Chondrocyte (in vitro differentiated cells): ENCODE data around the gene NUB1. TPM values are rescaled to one million over a fixed set of nuclear protein-coding genes. Genes with fewer than 3 reads are reported as not detected.

Source experiments
- DNase-seq: peaks from one replicate; pipeline ENCODE4 v3.0.0; 2021; ENCODE audit warnings: mixed read lengths, low spot score
- H3K27ac Mint-ChIP-seq: one replicate; pipeline ENCODE4 v1.8.0; 2021; ENCODE audit warnings: mild to moderate bottlenecking, moderate library complexity, mixed read lengths; ENCODE audit not compliant: unreplicated experiment
- H3K27me3 Mint-ChIP-seq: 2 replicates; pipeline ENCODE4 v1.8.0; 2021; ENCODE audit warnings: low read depth, mixed read lengths
- H3K36me3 Mint-ChIP-seq: 2 replicates; pipeline ENCODE4 v1.8.0; 2021; ENCODE audit warnings: low read depth, mixed read lengths
- H3K4me1 Mint-ChIP-seq: 2 replicates; pipeline ENCODE4 v1.8.0; 2021; ENCODE audit warnings: low read depth, mild to moderate bottlenecking, mixed read lengths
- H3K4me3 Mint-ChIP-seq: one replicate; pipeline ENCODE4 v1.8.0; 2021; ENCODE audit warnings: mild to moderate bottlenecking, moderate library complexity, mixed read lengths; ENCODE audit not compliant: unreplicated experiment
- H3K9me3 Mint-ChIP-seq: 2 replicates; pipeline ENCODE4 v1.8.0; 2021; ENCODE audit warnings: low read depth, mixed read lengths
- CTCF ChIP-seq: fragments of 200-600 bp; sonication (generic); IDR thresholded peaks from 2 replicates; pipeline ENCODE4 v1.5.0; 2021; ENCODE audit warnings: antibody characterized with exemption, mild to moderate bottlenecking, moderate library complexity
- total RNA-seq: library from RNA; stranded (reverse); gene quantifications from 3 replicates; pipeline ENCODE4 v1.2.1, GENCODE V29; 2021

NUB1 gene
- total RNA-seq, 1 donor from 2014 or later, result 50.3 TPM

GRCh38 chr7:151343516-151343915, 1.9 kb downstream of the NUB1 start:
- Mint-ChIP-seq H3K27ac (no peak overlapping the region), H3K4me1 (peaks cover 16% of the 10 kb centered on the region), H3K9me3 (no peaks in the 10 kb centered on the region), H3K4me3 (peak overlapping the region; percentile 35), H3K36me3 (peaks cover 10% of the 10 kb centered on the region), H3K27me3 (no peaks in the 10 kb centered on the region)
- TF ChIP-seq CTCF, result no peak
- DNase-seq, result no peak

GRCh38 chr7:151345576-151346469, 4.2 kb downstream of the NUB1 start:
- H3K4me1 Mint-ChIP-seq, result peaks cover 24% of the 10 kb centered on the region

GRCh38 chr7:151346470-151346769, 4.8 kb downstream of the NUB1 start:
- H3K27ac Mint-ChIP-seq, result no peak overlapping the region
- no peak for DNase-seq

More at GRCh38 chr7:151345576-151346469, 4.2 kb downstream of the NUB1 start:
- no peaks in the 10 kb centered on the region for H3K9me3 Mint-ChIP-seq
- no peak overlapping the region for H3K4me3 Mint-ChIP-seq
- DNase-seq, result no peak
- peaks cover 10% of the 10 kb centered on the region for H3K36me3 Mint-ChIP-seq
- H3K27me3 Mint-ChIP-seq, result no peaks in the 10 kb centered on the region
- H3K27ac Mint-ChIP-seq, result no peak overlapping the region
- no peak for TF ChIP-seq CTCF

GRCh38 chr7:151347200-151347599, 5.6 kb downstream of the NUB1 start:
- DNase-seq, result no peak
- Mint-ChIP-seq H3K4me3 (no peak overlapping the region), H3K27me3 (no peaks in the 10 kb centered on the region), H3K36me3 (peaks cover 17% of the 10 kb centered on the region), H3K27ac (no peak overlapping the region), H3K9me3 (no peaks in the 10 kb centered on the region), H3K4me1 (peaks cover 23% of the 10 kb centered on the region)
- no peak for TF ChIP-seq CTCF

More at GRCh38 chr7:151346470-151346769, 4.8 kb downstream of the NUB1 start:
- H3K4me1 Mint-ChIP-seq, result peaks cover 24% of the 10 kb centered on the region
- peaks cover 12% of the 10 kb centered on the region for H3K36me3 Mint-ChIP-seq
- TF ChIP-seq CTCF, result no peak
- no peak overlapping the region for H3K4me3 Mint-ChIP-seq
- H3K27me3 Mint-ChIP-seq, result no peaks in the 10 kb centered on the region
- H3K9me3 Mint-ChIP-seq, result no peaks in the 10 kb centered on the region

- Mint-ChIP-seq H3K4me3 (no peak overlapping the region), H3K4me1 (peaks cover 8% of the 10 kb centered on the region), H3K36me3 (peaks cover 20% of the 10 kb centered on the region), H3K9me3 (no peaks in the 10 kb centered on the region), H3K27ac (no peak overlapping the region), H3K27me3 (no peaks in the 10 kb centered on the region)
- no peak for DNase-seq
- no peak for TF ChIP-seq CTCF
Observed at GRCh38 chr7:151348970-151349369, 7.4 kb downstream of the NUB1 start.
